IPS-18c (cell line): ENCODE results near the gene BTNL8.

Experiments
- H3K4me3 ChIP-seq: 2 replicates; pipeline ENCODE4 v1.7.0; 2013; ENCODE audit warnings: low read depth, mild to moderate bottlenecking, low read length, moderate library complexity; ENCODE audit not compliant: insufficient read depth
- H3K9me3 ChIP-seq: one replicate; pipeline ENCODE4 v1.6.1; 2013; ENCODE audit warnings: mild to moderate bottlenecking, low read length, moderate library complexity; ENCODE audit not compliant: control insufficient read depth, insufficient read depth

Gene BTNL8, protein sequence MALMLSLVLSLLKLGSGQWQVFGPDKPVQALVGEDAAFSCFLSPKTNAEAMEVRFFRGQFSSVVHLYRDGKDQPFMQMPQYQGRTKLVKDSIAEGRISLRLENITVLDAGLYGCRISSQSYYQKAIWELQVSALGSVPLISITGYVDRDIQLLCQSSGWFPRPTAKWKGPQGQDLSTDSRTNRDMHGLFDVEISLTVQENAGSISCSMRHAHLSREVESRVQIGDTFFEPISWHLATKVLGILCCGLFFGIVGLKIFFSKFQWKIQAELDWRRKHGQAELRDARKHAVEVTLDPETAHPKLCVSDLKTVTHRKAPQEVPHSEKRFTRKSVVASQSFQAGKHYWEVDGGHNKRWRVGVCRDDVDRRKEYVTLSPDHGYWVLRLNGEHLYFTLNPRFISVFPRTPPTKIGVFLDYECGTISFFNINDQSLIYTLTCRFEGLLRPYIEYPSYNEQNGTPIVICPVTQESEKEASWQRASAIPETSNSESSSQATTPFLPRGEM

DNA sequence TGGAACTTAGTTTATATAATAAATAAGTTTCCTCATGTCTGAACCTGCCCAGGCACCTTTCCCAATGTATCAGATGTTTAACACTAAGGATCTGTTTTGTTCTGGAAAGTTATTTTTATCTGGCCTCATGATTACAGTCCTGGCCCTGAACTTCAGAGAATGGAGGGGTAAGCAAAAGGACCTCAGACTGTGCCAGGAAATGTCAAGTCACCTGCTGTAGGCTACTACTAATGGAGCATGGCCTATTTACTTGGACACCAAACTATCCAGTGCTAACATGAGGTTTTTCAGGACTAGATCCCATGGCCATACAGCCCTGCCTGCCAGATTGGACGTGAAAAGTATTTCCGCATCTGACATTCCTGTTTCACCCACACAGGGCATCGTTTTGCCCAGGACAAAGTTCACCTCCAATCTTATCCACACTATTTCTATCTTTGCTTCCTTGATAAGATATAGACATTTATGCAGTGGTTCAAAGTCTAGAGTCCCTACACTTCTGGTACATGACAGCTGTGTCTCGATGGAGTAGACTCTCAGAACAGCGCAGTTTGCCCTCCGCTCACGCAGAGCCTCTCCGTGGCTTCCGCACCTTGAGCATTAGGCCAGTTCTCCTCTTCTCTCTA lies at the start of gene BTNL8:
Gene BTNL8 (plus strand): TSS at position 539 of the 626 bp plus-strand sequence. CDS start 152 bp downstream, outside the sequence.
- no peak within 1 kb of the TSS for H3K4me3 ChIP-seq
- no peaks in the 10 kb centered on the region for H3K9me3 ChIP-seq

DNA sequence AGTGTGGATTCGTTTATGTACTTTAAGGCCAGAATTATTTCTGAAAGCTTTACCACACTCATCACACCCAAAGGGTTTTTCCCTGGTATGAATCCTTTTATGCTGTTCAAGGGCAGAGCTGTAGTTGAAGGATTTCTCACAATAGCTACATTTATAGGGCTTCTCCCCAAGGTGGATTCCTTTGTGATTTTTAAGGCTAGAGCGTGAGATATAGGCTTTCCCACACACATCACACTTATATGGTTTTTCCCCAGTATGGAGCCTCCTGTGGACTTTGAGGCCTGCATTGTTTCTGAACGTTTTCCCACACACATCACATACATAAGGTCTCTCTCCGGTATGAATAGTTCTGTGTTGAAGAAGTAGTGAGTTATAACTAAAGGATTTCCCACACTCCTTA lies 49.1 kb upstream of the BTNL8 start:
- peaks cover 36% of the 10 kb centered on the region for H3K9me3 ChIP-seq

DNA sequence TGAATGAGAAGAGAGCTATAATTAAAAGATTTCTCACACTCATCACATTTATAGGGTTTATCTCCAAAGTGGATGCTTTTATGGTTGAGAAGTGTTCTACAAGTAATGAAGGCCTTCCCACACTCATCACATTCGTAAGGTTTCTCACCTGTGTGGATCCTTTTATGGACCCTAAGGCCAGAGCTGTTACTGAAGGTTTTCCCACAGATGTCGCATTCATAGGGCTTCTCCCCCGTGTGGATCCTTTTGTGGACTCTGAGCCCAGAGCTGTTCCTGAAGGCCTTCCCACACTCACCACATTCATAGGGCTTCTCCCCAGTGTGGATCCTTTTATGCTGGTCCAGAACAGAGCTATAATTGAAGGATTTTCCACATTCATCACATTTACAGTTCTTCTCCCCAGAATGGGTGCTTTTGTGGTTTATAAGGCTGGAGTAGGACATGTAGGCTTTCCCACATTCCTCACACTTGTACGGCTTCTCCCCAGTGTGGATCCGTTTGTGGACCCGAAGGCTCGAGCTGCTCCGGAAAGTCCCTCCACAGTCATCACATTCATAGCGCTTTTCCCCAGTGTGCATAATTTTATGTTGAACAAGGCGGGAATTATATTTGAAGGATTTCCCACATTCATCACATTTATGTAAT lies 48.4 kb upstream of the BTNL8 start:
- Histone ChIP-seq H3K9me3 (peaks cover 36% of the 10 kb centered on the region), H3K4me3 (peak overlapping the region; percentile 31; the same call in 1 of the 2 replicates)

More for the DNA sequence above, 49.1 kb upstream of the BTNL8 start:
- no peak overlapping the region for H3K4me3 ChIP-seq

DNA sequence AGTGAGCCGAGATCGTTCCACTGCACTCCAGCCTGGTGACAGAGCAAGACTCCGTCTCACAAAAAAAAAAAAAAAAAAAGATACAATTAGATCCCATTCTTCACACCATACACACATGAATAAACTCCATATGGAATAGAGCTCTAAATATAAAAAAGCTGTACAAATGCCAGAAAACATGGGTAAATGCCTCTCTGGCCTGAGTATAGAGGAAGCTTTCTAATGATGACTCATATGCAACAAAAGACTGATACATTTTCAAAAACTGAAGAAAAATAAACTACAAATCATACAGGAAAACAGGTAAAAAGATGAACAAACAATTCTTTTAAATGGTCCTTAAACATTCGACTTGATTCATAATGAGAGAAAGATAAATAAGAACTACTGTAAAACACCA lies 46.5 kb upstream of the BTNL8 start:
- peaks cover 33% of the 10 kb centered on the region for H3K9me3 ChIP-seq

DNA sequence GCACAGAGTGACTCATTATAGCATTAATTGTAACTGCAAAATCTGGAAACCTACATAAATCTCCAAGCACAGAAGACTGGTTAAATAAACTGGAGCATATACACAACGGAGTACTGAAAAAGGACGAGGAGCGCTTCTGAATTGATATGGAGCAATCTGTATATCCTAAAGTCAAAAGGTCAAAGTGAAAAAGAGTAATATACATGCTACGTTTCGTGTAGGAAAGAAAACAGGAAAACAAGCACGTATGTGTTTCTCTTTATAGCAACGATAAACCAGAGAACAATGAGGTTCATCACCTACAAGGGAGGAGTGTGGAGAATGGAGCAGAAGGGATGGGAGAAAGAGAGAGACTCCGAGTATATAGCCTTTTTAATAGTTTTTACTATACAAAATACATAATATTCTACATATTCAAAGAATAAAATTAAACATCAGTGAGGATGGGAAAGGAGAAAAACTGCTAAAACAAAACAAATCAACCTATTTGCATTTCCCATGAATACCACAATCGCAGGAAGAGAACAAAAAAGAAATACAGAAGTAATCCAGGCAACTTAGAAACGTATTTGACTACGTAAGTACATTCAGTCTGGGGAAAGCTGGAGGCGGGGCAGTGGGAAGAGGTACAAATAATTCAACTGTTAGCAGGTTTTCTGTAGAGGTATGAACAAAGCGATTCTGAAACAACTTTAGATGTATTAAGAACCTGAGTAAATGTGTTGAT lies 45.7 kb upstream of the BTNL8 start:
- Histone ChIP-seq H3K9me3 (peaks cover 33% of the 10 kb centered on the region), H3K4me3 (no peak overlapping the region)

More for the DNA sequence above, 46.5 kb upstream of the BTNL8 start:
- no peak overlapping the region for H3K4me3 ChIP-seq

DNA sequence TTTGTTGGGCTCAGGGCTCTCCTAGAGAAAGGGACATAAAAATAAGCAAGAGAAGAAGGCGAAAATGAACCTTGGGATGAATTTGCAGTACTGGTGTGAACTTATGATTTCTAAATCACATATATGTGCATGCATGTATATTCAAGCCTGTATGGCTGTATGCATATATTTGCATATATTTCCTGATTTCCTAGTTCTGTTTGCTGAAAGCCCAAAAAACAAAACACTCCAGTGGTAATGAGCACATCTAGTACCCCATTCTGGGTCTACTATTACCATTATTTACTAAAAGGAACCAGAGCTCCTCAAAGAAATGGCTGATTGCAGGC lies 45.1 kb upstream of the BTNL8 start:
- Histone ChIP-seq H3K9me3 (peaks cover 29% of the 10 kb centered on the region), H3K4me3 (no peak overlapping the region)

DNA sequence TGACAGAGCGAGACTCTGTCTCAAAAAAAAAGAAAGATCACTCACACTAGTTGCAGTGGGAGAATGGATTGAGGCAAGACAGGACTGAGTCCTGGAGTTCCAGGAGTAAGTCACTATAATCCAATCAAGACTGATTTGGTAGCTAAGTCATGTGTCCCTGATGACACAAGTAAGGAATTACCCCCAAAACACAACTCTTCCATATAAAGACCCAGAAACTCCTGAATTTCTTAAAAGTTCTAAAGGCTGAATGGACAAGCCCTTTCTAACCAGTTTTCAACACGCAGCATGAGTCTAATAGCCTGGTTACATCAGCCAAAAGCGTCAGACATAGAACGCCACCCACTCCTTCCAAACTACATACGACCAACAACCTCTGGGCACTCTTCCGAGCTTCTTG lies 40.4 kb upstream of the BTNL8 start:
- H3K9me3 ChIP-seq, result no peaks in the 10 kb centered on the region
- H3K4me3 ChIP-seq, result no peak overlapping the region

DNA sequence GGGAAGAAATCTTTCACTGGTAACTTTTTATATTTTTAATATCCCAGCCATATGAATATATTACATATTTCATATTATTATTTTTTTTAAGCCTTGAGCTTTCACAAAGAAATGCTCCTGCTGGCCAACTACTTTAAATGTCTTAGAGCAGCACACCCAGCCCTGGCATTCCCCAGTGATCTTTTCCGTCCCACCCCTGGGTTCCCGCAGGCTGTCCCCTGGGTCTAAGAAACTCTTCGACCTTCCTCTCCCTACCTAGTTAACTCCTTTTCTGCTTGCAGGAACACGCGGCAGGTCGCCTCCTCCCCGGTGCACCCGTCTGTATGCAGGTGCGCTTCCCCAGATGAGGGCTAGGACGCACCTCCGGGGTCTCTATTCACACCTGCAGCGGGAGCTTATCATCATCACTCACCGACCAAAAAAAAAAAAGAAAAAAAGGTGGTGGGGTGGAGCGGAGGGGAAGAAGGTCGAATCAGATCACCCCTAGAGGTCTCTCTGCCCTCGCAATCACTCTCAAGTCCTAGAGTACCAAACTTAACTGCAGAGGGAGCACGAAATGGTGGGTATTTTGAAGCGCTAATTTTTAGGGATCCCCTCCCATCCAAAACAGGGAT lies 38.6 kb upstream of the BTNL8 start:
- H3K4me3 ChIP-seq, result peak overlapping the region; percentile 97
- no peaks in the 10 kb centered on the region for H3K9me3 ChIP-seq

DNA sequence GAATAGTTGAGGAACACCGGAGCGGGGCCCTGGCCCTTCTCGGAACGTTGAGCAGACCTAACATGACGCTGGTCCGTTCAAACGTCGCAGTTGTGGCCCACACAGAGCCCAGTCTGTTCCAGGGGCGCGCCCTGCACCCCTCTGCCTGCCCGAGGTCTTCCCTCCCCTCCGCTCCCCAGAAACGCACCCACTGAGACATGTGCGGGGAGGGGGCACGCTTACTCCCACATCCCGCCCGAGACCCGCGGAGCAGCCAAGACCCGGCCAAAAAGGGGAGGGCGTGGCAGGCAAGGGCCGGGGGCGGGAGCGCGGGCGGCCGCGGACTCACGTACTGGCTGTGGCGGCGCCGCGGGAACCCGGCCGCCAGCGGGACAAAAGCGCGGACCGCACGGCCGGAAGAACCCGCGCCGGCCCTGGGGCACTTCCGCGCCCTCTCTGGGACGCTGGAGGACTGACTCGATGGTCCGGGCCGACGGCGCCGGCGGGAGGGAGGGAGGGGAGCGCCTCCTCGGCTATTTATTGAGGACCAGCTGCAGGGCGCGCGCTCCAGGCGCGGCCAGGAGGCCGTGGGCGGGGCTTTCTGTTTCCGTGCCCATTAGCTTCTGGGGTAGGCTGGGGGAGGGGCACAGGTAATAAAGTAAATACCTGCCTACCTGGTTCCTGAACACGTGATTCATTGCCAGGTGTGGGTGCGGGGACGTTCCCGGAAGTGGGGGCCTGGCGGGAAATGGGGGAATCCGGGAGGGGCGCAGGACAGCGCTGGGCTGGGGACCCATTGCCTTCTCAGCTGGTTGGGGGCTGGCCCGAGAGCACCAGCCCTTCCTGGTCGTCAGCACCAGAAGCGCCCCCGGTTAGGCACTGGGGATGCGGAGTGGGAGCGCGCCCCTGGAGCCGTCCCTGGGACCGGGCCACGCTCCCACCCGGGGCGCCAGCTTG lies 37.8 kb upstream of the BTNL8 start, which contains the start of gene ZFP62:
Gene ZFP62 (minus strand): TSS at position 390 of the 936 bp plus-strand sequence. CDS start 57 bp downstream, at position 333.
- no peaks in the 10 kb centered on the region for H3K9me3 ChIP-seq
- H3K4me3 ChIP-seq, result peak within 1 kb of the TSS; percentile 97

DNA sequence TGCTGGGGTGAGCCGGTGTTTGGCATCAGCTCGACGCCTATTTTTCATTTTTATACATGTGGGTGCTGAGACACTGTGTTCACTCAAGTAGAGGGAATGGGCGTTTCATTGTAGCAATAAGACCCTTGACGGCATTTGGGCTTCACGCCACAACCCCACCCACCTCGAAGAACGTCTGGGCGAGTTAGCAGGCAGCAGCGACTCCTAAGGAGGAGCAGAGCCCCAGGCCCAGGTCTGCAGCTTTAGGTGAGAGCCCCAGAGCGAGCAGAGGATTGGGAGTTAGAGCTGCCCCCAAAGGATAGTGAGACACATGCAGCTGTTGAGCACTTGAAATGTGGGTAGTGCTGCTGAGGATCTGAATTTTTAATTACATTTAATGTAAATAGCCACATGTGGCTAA lies 36.3 kb upstream of the BTNL8 start:
- Histone ChIP-seq H3K4me3 (no peak overlapping the region), H3K9me3 (no peaks in the 10 kb centered on the region)

DNA sequence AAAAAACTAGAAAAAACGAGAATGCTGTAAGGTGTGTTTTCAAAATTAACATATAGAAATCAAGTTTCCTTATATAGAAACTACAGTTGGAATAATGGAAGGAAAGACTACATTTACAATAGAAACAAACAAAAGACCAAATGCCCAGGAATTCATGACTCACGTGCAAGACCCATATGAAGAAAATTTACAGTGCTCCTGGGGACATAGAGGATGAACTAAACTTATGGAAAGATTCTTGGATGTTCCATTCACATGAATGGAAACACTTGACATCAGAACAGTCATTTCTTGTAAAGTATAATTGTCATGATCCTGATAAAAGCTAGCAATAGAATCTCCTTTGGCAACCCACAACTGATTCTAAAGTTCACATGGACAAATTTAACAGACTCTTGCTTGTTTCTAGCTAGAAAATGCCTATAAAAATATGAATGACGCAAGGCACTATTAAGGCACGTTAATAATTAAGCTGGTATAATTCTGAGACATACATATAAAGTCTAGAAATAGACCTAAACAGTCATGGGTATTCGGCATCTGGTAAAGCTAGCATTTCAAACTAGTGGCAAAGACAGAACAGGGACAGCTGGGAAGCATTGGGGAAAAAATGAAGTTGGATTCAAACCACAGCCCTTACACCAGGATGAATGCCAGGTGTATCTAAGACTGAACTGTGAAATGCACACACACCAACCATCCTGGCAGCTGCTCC lies 32.8 kb upstream of the BTNL8 start:
- Histone ChIP-seq H3K4me3 (no peak overlapping the region), H3K9me3 (no peaks in the 10 kb centered on the region)

DNA sequence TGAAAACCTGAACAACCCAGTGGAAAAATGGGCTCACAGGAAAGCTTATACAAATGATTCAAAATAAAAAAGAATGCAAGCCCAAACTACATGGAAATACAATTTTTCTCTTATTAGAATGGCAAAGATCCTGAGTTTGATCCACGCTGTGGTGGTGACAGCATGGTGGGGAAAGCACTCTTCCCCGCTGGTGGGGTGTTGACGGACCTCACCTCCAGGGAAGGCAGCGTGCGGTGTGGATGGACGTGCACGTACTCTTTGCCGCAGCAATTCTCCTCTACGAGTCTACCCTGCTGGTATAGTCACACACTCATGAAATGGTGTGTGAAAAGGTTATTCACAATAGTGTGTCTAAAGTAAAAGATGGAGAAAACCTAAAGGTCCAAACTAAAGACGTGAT lies 32.0 kb upstream of the BTNL8 start:
- H3K9me3 ChIP-seq, result no peaks in the 10 kb centered on the region
- no peak overlapping the region for H3K4me3 ChIP-seq

DNA sequence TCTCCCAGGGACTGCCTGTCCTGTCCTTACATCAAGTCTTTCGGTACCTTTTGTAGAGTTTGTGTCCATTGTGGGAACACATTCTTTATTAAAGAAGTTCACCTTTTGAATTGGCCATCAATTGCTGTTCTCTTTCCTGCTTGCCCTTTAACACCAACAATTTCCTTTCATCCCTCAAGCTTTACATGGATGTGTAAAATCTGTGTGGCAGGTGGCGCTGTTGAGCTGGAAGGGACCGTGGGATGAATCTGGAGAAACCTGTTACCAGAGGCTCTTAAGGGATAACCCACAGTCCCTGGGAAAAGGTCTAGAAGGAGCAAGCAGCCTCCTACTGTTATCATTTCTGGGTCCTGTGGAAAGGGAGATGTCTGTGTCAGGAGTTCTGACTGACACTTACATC lies 30.0 kb upstream of the BTNL8 start:
- Histone ChIP-seq H3K4me3 (no peak overlapping the region), H3K9me3 (no peaks in the 10 kb centered on the region)

DNA sequence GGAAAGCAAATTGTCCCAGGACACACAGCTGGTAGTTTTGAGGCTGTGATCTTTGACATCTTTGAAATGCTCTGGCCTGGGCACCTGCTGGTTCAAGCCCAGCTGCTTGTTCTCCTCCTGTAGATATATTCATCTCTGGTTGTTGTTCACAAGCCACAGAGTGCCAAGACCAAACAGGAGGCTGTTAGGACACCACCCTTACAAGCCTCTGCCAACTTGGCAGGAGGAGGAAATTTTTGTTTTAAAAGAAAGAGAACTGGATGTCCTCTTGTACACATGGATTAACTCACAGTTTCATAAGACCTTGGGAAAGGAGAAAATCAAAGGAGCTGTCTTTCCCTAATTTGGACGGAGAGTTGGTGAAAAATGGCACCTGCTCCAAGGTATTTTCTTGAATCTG lies 29.4 kb upstream of the BTNL8 start:
- Histone ChIP-seq H3K4me3 (no peak overlapping the region), H3K9me3 (no peaks in the 10 kb centered on the region)

DNA sequence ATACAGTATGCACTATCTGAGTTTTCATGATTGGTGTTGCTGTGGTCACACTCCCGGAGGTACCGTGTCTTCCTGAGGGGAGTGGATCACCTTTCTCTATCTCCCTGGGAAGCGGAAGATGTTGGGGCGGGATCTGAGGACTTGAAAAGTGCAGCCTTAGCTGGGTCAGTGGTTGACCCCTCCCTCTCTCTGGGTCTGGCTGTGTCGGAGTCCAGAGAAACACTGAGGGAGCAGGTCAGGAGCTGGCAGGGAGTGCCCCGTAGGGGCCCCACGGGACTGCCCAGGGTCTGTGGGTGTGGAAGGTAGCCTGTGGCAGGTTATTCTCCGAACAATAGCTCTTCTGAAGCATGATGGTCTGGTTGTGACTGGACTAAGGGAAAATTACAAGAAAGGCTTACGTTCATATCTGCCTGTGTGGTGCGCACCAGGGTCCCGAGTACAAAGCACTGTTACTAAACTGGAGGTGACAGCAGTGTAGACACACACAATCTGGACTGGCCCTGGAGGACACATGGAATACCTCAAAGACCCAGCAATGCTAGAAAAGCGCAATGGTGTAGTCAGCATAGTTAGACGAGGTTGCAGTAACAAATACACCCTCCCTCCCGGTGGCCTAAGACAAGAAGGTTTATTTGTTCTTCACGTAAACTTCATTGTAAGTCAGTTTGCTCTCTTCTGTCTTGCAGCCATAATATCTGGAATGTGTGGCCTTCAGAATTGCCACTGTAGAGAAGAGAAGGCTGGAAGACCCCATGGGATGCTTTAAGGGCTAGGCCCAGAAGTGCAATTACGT lies 28.5 kb upstream of the BTNL8 start:
- H3K9me3 ChIP-seq, result no peaks in the 10 kb centered on the region
- no peak overlapping the region for H3K4me3 ChIP-seq
